Activated T-cell treated with anti-CD3 and anti-CD28 coated beads, Interleukin-2, amount 50 U/mL, for 24 hours (primary cell): ENCODE measurements around the gene PHF2.

Experiments used
- DNase-seq: peaks from one replicate; pipeline ENCODE4 v3.0.0-alpha.2; 2020
- H3K27ac Mint-ChIP-seq: 2 replicates; pipeline ENCODE4 v1.8.0; 2020; ENCODE audit warnings: mild to moderate bottlenecking, mixed read lengths
- H3K27me3 Mint-ChIP-seq: 2 replicates; pipeline ENCODE4 v1.8.0; 2020; ENCODE audit warnings: mixed read lengths
- H3K36me3 Mint-ChIP-seq: 2 replicates; pipeline ENCODE4 v1.8.0; 2020; ENCODE audit warnings: low read depth, mixed read lengths
- H3K4me1 Mint-ChIP-seq: 2 replicates; pipeline ENCODE4 v1.8.0; 2020; ENCODE audit warnings: low read depth, mixed read lengths
- H3K4me3 Mint-ChIP-seq: 2 replicates; pipeline ENCODE4 v1.8.0; 2020; ENCODE audit warnings: mild to moderate bottlenecking, moderate library complexity, mixed read lengths
- H3K9me3 Mint-ChIP-seq: 2 replicates; pipeline ENCODE4 v1.8.0; 2020; ENCODE audit warnings: mixed read lengths

PHF2 gene

GRCh38 chr9:93574900-93575795, 1.2 kb upstream of the PHF2 start:
- Mint-ChIP-seq H3K27ac (peak overlapping the region; percentile 95), H3K4me3 (peak overlapping the region; percentile 86), H3K4me1 (peaks cover 37% of the 10 kb centered on the region), H3K36me3 (peaks cover 18% of the 10 kb centered on the region), H3K9me3 (no peaks in the 10 kb centered on the region), H3K27me3 (no peaks in the 10 kb centered on the region)
- DNase-seq = no peak

GRCh38 chr9:93575796-93576257, 557 bp upstream of the PHF2 start:
- peaks cover 43% of the 10 kb centered on the region for H3K4me1 Mint-ChIP-seq
- no peaks in the 10 kb centered on the region for H3K9me3 Mint-ChIP-seq
- H3K36me3 Mint-ChIP-seq = peaks cover 14% of the 10 kb centered on the region
- H3K27me3 Mint-ChIP-seq = no peaks in the 10 kb centered on the region
- peak overlapping the region; percentile 95 for H3K27ac Mint-ChIP-seq
- peak overlapping the region; percentile 86 for H3K4me3 Mint-ChIP-seq
- DNase-seq = peak; percentile 77

- Mint-ChIP-seq H3K4me3 (peak overlapping the region; percentile 85), H3K4me1 (peaks cover 49% of the 10 kb centered on the region), H3K9me3 (no peaks in the 10 kb centered on the region), H3K27ac (peak overlapping the region; percentile 90), H3K27me3 (no peaks in the 10 kb centered on the region), H3K36me3 (peaks cover 10% of the 10 kb centered on the region)
- DNase-seq = peak; percentile 65
Observed at GRCh38 chr9:93577078-93577974, 942 bp downstream of the PHF2 start.

- peak overlapping the region; percentile 85 for H3K4me3 Mint-ChIP-seq
Observed at GRCh38 chr9:93577975-93578682, 1.7 kb downstream of the PHF2 start.

GRCh38 chr9:93578844-93579243, 2.5 kb downstream of the PHF2 start:
- DNase-seq = no peak
- H3K27ac Mint-ChIP-seq = no peak overlapping the region
- peaks cover 19% of the 10 kb centered on the region for H3K36me3 Mint-ChIP-seq
- peaks cover 56% of the 10 kb centered on the region for H3K4me1 Mint-ChIP-seq
- H3K9me3 Mint-ChIP-seq = peaks cover 5% of the 10 kb centered on the region
- no peaks in the 10 kb centered on the region for H3K27me3 Mint-ChIP-seq
- H3K4me3 Mint-ChIP-seq = peak overlapping the region; percentile 85

More at GRCh38 chr9:93577975-93578682, 1.7 kb downstream of the PHF2 start:
- H3K27ac Mint-ChIP-seq = peak overlapping the region; percentile 90
- H3K27me3 Mint-ChIP-seq = no peaks in the 10 kb centered on the region
- peaks cover 55% of the 10 kb centered on the region for H3K4me1 Mint-ChIP-seq
- DNase-seq = no peak
- H3K36me3 Mint-ChIP-seq = peaks cover 16% of the 10 kb centered on the region
- peaks cover 4% of the 10 kb centered on the region for H3K9me3 Mint-ChIP-seq

GRCh38 chr9:93579711-93580516, 3.5 kb downstream of the PHF2 start:
- H3K4me3 Mint-ChIP-seq = no peak overlapping the region
- H3K27ac Mint-ChIP-seq = no peak overlapping the region
- DNase-seq = no peak
- H3K9me3 Mint-ChIP-seq = peaks cover 15% of the 10 kb centered on the region
- peaks cover 30% of the 10 kb centered on the region for H3K36me3 Mint-ChIP-seq
- H3K27me3 Mint-ChIP-seq = no peaks in the 10 kb centered on the region
- peaks cover 61% of the 10 kb centered on the region for H3K4me1 Mint-ChIP-seq

GRCh38 chr9:93580654-93581380, 4.4 kb downstream of the PHF2 start:
- Mint-ChIP-seq H3K27ac (no peak overlapping the region), H3K36me3 (peaks cover 28% of the 10 kb centered on the region), H3K4me1 (peaks cover 61% of the 10 kb centered on the region), H3K9me3 (peaks cover 15% of the 10 kb centered on the region), H3K27me3 (no peaks in the 10 kb centered on the region), H3K4me3 (no peak overlapping the region)
- no peak for DNase-seq

- Mint-ChIP-seq H3K27me3 (no peaks in the 10 kb centered on the region), H3K4me3 (no peak overlapping the region), H3K36me3 (peaks cover 26% of the 10 kb centered on the region), H3K27ac (no peak overlapping the region), H3K4me1 (peaks cover 69% of the 10 kb centered on the region), H3K9me3 (peaks cover 15% of the 10 kb centered on the region)
- DNase-seq = no peak
Observed at GRCh38 chr9:93582115-93582514, 5.7 kb downstream of the PHF2 start.

- DNase-seq = no peak
- Mint-ChIP-seq H3K4me1 (peaks cover 71% of the 10 kb centered on the region), H3K4me3 (no peak overlapping the region), H3K36me3 (peaks cover 24% of the 10 kb centered on the region), H3K27me3 (no peaks in the 10 kb centered on the region), H3K9me3 (peaks cover 15% of the 10 kb centered on the region), H3K27ac (no peak overlapping the region)
Observed at GRCh38 chr9:93582550-93582949, 6.2 kb downstream of the PHF2 start.

- no peak overlapping the region for H3K27ac Mint-ChIP-seq
- DNase-seq = no peak
- peaks cover 15% of the 10 kb centered on the region for H3K9me3 Mint-ChIP-seq
- peaks cover 72% of the 10 kb centered on the region for H3K4me1 Mint-ChIP-seq
- H3K4me3 Mint-ChIP-seq = no peak overlapping the region
- no peaks in the 10 kb centered on the region for H3K27me3 Mint-ChIP-seq
- peaks cover 21% of the 10 kb centered on the region for H3K36me3 Mint-ChIP-seq
Observed at GRCh38 chr9:93585259-93585658, 8.9 kb downstream of the PHF2 start.

- H3K27me3 Mint-ChIP-seq = no peaks in the 10 kb centered on the region
- peaks cover 21% of the 10 kb centered on the region for H3K36me3 Mint-ChIP-seq
- H3K27ac Mint-ChIP-seq = no peak overlapping the region
- H3K4me1 Mint-ChIP-seq = peaks cover 72% of the 10 kb centered on the region
- no peak for DNase-seq
- peaks cover 15% of the 10 kb centered on the region for H3K9me3 Mint-ChIP-seq
- no peak overlapping the region for H3K4me3 Mint-ChIP-seq
Observed at GRCh38 chr9:93585695-93586094, 9.3 kb downstream of the PHF2 start.

- Mint-ChIP-seq H3K9me3 (peaks cover 15% of the 10 kb centered on the region), H3K27ac (peak overlapping the region; percentile 63), H3K4me1 (peaks cover 70% of the 10 kb centered on the region), H3K4me3 (no peak overlapping the region), H3K36me3 (peaks cover 21% of the 10 kb centered on the region), H3K27me3 (no peaks in the 10 kb centered on the region)
- no peak for DNase-seq
Observed at GRCh38 chr9:93586290-93587057, 10.1 kb downstream of the PHF2 start.
